ENCODE results near the gene GDF10. TPM values are rescaled to one million over a fixed set of nuclear protein-coding genes. Genes with fewer than 3 reads are reported as not detected.

Gene GDF10
- total and polyA plus RNA-seq, 12 donors: 0.10 to 1.6 (median 0.42) TPM

DNA sequence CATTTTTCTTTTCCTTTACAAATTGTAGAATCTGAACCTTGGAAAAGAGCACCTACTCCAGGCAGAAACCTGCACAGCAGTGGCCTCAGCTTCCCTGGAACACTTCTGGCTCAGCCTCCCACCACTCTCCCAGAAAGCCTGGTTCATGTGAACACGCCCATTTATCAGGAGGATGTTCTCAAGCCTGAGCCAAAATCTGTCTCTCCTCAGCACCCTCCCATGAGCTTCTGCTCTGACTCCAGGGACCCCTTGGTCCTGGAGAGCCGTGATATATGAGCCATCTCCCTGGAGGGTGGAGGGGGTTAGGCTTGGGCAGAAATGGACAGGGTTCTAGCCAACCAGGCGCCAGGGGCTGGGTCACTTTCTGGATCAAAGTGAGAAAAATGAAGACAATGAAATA is 32.4 kb downstream of the GDF10 start:
- intact Hi-C loops (cut with DNase I): no loop called here
- no peaks in the 10 kb centered on the region for H3K9me3 ChIP-seq
- H3K4me1 ChIP-seq: no peaks in the 10 kb centered on the region
- WGBS, 2 donors: 69 to 84% methylated on average over 3 of the region's 3 CpGs
- no peak overlapping the region for H3K4me3 ChIP-seq
- H3K36me3 ChIP-seq: no peaks in the 10 kb centered on the region
- DNase-seq (no peak), ATAC-seq (no peak)
- TF ChIP-seq, protein P1, sequence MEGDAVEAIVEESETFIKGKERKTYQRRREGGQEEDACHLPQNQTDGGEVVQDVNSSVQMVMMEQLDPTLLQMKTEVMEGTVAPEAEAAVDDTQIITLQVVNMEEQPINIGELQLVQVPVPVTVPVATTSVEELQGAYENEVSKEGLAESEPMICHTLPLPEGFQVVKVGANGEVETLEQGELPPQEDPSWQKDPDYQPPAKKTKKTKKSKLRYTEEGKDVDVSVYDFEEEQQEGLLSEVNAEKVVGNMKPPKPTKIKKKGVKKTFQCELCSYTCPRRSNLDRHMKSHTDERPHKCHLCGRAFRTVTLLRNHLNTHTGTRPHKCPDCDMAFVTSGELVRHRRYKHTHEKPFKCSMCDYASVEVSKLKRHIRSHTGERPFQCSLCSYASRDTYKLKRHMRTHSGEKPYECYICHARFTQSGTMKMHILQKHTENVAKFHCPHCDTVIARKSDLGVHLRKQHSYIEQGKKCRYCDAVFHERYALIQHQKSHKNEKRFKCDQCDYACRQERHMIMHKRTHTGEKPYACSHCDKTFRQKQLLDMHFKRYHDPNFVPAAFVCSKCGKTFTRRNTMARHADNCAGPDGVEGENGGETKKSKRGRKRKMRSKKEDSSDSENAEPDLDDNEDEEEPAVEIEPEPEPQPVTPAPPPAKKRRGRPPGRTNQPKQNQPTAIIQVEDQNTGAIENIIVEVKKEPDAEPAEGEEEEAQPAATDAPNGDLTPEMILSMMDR (IDR thresholded peaks at IDR 0.05): no peak
- peaks cover 0 to 4% (median 0%) of the 10 kb centered on the region in 7 donors for H3K27me3 ChIP-seq
- H3K27ac ChIP-seq: no peak overlapping the region

DNA sequence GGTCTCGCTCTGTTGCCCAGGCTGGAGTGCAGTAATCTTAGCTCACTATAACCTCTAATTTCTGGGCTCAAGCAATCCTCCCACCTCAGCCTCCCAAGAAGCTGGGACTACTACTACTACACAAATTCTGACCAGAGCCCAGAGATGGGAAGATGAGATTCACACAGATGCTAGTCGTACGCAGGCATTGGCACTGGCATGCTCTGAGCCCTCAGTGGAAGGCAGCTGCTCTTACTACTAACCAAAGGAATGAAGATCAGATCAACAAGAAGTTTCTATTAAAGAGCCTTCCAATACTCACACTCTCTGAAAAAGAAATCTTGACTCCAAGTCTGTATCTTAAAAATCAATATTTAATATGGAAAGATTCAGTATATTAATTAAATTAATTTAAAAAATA is 32.9 kb downstream of the GDF10 start:
- Histone ChIP-seq H3K4me1 (no peaks in the 10 kb centered on the region), H3K9me3 (no peaks in the 10 kb centered on the region), H3K27me3 (peaks cover 0 to 4% (median 0%) of the 10 kb centered on the region in 7 donors), H3K4me3 (no peak overlapping the region), H3K27ac (no peak overlapping the region), H3K36me3 (no peaks in the 10 kb centered on the region)
- TF ChIP-seq, protein P1 (IDR thresholded peaks at IDR 0.05): no peak
- intact Hi-C loops (cut with DNase I): no loop called here
- ATAC-seq (no peak), DNase-seq (no peak)
- 82 to 93% methylated on average over 3 of the region's 3 CpGs for WGBS, 2 donors

DNA sequence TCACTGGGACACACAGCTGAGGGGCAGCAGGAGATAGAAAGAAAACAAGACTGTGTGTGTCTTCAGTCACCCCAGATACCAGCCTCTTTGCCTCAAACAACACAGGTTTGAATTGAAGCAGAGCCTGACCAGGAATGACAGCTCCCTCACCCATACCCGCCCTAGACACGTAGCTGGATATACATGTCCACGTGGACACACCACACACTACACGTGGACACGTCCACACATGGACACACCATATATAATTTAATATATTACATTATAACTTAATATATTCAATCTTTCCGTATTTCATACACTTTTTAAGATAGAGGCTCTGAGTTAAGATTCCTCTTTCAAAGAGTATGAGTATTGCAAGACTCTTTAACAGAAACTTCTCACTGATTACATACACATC is 33.5 kb downstream of the GDF10 start:
- H3K4me3 ChIP-seq: no peak overlapping the region
- intact Hi-C loops (cut with DNase I): no loop called here
- H3K27ac ChIP-seq: no peak overlapping the region
- H3K27me3 ChIP-seq: peaks cover 0 to 4% (median 0%) of the 10 kb centered on the region in 7 donors
- H3K9me3 ChIP-seq: no peaks in the 10 kb centered on the region
- no peaks in the 10 kb centered on the region for H3K36me3 ChIP-seq
- TF ChIP-seq, protein P1 (IDR thresholded peaks at IDR 0.05): no peak
- DNase-seq (no peak), ATAC-seq (no peak)
- H3K4me1 ChIP-seq: no peaks in the 10 kb centered on the region
- 87 to 90% methylated on average over 6 of the region's 6 CpGs for WGBS, 2 donors

DNA sequence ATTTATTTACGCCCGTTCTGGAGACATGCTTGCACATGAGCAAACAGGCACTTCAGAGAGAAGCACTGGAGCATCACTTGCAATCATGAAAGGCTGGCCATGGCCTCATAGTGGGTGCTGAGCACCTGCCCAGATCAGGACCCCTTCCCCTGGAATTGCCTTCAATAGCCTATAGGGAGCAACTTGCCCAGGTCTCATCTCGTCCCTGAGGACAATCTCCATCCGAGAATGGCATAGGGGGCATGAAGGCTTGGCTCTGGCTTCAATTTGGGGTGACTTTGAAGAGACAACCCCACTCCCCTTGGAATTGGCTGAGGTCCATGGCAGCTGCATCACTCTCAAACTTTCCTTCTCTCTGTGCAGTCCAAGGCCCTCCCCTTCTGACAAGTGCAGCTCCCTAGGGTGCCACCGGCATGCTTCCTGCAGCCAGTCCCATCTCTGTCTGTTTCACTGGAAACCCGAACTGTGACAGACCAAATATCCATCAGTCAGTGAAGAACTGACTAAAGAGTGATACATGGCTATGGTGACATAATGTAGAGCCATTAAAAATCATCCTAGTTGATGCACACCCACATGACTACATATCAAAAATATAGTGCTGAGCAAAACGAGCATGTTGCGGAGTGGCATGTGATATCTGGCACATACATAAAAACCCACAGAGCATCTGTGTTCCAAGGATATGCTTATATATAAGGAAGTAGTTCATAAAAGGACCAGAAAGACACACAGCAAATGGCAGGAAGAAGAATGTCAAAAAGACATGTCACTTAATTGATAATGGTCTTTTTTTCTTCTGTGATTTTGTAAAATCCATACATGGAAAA is 34.7 kb downstream of the GDF10 start:
- Histone ChIP-seq H3K4me3 (no peak overlapping the region), H3K9me3 (no peaks in the 10 kb centered on the region), H3K27ac (no peak overlapping the region), H3K4me1 (no peaks in the 10 kb centered on the region), H3K36me3 (no peaks in the 10 kb centered on the region), H3K27me3 (peaks cover 0 to 4% (median 0%) of the 10 kb centered on the region in 7 donors)
- no peak for DNase-seq
- 75 to 81% methylated on average over 8 of the region's 8 CpGs for WGBS, 2 donors
- intact Hi-C loops (cut with DNase I): no loop called here
- TF ChIP-seq, protein P1 (IDR thresholded peaks at IDR 0.05): no peak
- ATAC-seq: no peak
